SU-DHL-6 (cell line): ENCODE data around the gene SLC39A10.

Source experiments
- CTCF ChIP-seq: fragments of 200-600 bp; sonication (generic); IDR thresholded peaks from one replicate; pipeline ENCODE4 v1.5.1; 2017; ENCODE audit warnings: antibody characterized with exemption, mild to moderate bottlenecking, low read length, moderate library complexity; ENCODE audit not compliant: insufficient read depth, poor library complexity, severe bottlenecking
- EZH2phosphoT487 ChIP-seq: fragments of 200-600 bp; sonication (generic), shearing (Covaris generic); conservative IDR thresholded peaks from 2 replicates; pipeline ENCODE4 v1.6.1; 2018; ENCODE audit warnings: mild to moderate bottlenecking, antibody characterized with exemption, low read length, moderate library complexity, mixed read lengths

- TF ChIP-seq CTCF (no peak), EZH2phosphoT487 (no peak)
Measured at GRCh38 chr2:195696012-195696411, 39.0 kb downstream of the SLC39A10 start.
